SK-N-DZ (cell line): Measurements from ENCODE around the gene KCNQ1.

ENCODE experiments used
- DNase-seq: peaks from one replicate; pipeline ENCODE4 v3.0.0-alpha.2; 2015; ENCODE audit warnings: low spot score

KCNQ1 gene

GRCh38 chr11:2728663-2729332, 284.0 kb downstream of the KCNQ1 start:
- no peak for DNase-seq

- DNase-seq, result no peak
Measured at GRCh38 chr11:2729841-2730240, 285.0 kb downstream of the KCNQ1 start.

- no peak for DNase-seq
Measured at GRCh38 chr11:2730272-2731129, 285.7 kb downstream of the KCNQ1 start.

GRCh38 chr11:2731130-2732125, 286.6 kb downstream of the KCNQ1 start:
- no peak for DNase-seq

GRCh38 chr11:2732261-2732939, 287.6 kb downstream of the KCNQ1 start:
- no peak for DNase-seq

GRCh38 chr11:2732940-2733628, 288.3 kb downstream of the KCNQ1 start:
- DNase-seq, result no peak

GRCh38 chr11:2734181-2735052, 289.6 kb downstream of the KCNQ1 start:
- DNase-seq, result no peak

- no peak for DNase-seq
Measured at GRCh38 chr11:2735053-2735589, 290.3 kb downstream of the KCNQ1 start.

- DNase-seq, result no peak
Measured at GRCh38 chr11:2736577-2737225, 291.9 kb downstream of the KCNQ1 start.

- DNase-seq, result no peak
Measured at GRCh38 chr11:2737226-2737590, 292.4 kb downstream of the KCNQ1 start.

- DNase-seq, result no peak
Measured at GRCh38 chr11:2737866-2738265, 293.1 kb downstream of the KCNQ1 start.

GRCh38 chr11:2738551-2739431, 294.0 kb downstream of the KCNQ1 start:
- DNase-seq, result no peak

GRCh38 chr11:2739531-2740274, 294.9 kb downstream of the KCNQ1 start:
- no peak for DNase-seq

- DNase-seq, result no peak
Measured at GRCh38 chr11:2740275-2740940, 295.6 kb downstream of the KCNQ1 start.

- DNase-seq, result no peak
Measured at GRCh38 chr11:2741006-2741376, 296.2 kb downstream of the KCNQ1 start.

- DNase-seq, result no peak
Measured at GRCh38 chr11:2741377-2742131, 296.7 kb downstream of the KCNQ1 start.
